IPS-18c (cell line): Measurements from ENCODE around the gene CTNNA3.

Source experiments
- H3K4me3 ChIP-seq: 2 replicates; pipeline ENCODE4 v1.7.0; 2013; ENCODE audit warnings: low read depth, mild to moderate bottlenecking, low read length, moderate library complexity; ENCODE audit not compliant: insufficient read depth
- H3K9me3 ChIP-seq: one replicate; pipeline ENCODE4 v1.6.1; 2013; ENCODE audit warnings: mild to moderate bottlenecking, low read length, moderate library complexity; ENCODE audit not compliant: control insufficient read depth, insufficient read depth

The CTNNA3 gene

DNA sequence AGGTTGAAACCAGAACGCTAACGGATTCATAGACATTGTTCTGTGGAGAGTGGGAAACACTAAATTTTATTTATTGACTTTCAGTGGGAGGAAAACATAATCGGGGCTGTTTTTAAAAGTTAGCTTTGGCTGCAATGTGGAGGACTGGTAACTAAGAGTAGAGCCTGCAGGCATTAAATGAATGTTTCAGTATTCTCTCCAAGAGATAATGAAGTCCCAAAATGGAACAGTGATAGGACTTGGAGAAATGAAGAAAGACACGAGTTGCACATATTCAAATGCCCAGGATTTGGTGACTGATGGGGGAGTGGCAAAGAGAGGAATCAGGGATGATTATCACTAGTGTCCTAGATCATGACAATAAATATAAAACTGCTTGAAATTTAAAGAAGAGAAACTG is 1130.0 kb downstream of the CTNNA3 start:
- no peak overlapping the region for H3K4me3 ChIP-seq
- no peaks in the 10 kb centered on the region for H3K9me3 ChIP-seq

DNA sequence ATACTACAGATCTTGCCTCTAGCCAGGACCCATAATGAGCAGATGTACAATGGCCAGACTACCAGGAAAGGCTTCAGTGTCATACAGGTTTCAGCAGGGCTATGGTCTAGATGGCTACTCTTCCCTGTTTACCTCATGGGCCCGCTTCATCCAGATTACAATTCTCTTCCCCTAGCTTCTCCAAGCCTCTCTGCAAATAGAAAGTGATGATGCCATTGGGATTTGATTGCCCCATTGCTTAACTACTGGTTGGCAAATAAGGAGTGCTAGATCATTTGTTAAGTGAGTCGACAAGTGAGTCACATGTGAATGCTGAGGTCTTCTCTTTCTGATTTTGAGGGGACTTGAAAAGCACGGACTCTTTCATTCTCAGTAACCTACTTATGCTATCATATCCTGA is 1131.7 kb downstream of the CTNNA3 start:
- Histone ChIP-seq H3K4me3 (no peak overlapping the region), H3K9me3 (no peaks in the 10 kb centered on the region)

DNA sequence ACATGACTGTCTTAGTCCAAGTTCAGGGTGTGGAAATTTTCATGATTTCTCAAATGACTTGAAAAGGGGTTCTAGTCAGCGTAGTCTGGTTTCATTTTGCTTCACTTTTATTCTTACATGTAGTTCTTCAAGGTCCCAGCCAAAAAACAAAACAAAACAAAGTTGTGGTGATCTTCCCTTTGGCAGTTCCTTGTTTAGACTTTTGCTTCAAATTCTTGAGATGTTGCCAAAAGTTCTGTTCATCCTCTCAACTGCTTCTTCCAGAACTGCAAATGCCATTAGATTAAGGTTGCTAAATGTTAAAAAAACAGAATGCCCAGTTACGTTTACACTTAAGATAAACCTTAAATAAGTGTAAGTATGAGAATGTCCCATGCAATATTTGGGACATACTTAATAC is 1140.9 kb downstream of the CTNNA3 start:
- no peaks in the 10 kb centered on the region for H3K9me3 ChIP-seq

DNA sequence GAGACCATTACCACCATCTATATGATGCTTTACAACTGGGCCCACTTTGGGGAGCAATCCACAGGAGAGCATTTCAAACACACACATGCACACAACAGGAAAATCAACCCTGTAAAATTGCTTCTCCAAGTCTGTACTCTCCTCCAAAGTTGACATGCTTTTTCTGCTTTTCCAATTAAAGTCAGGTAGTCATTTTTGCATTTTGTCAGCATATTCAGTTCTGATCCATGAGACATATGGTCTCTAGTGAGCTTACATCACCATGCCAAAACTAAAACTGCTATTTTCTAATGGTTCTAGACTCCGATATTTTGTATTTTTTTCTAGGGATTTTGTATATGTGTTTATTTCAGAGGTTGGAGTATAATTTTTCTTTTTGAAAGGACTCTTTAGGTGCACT is 1143.7 kb downstream of the CTNNA3 start:
- H3K9me3 ChIP-seq, result no peaks in the 10 kb centered on the region

More for the DNA sequence above, 1140.9 kb downstream of the CTNNA3 start:
- H3K4me3 ChIP-seq, result no peak overlapping the region

DNA sequence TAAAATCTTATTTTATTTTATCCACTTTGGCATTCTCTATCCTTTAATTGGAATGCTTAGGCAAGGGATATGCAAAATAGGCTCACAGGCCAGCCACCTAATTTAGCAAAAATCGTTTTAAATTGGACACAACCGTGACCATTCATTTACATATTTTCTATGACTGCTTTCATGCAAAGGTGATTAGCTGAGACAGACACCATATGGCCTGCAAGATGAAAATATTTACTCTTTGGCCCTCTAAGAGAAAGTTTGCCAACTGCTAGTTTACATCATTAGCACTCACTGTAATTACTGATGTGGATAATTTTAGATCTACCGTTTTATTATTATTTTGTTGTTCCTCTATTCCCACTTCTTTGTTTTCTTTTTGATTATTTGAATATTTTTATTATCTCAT is 1145.6 kb downstream of the CTNNA3 start:
- no peaks in the 10 kb centered on the region for H3K9me3 ChIP-seq

More for the DNA sequence above, 1143.7 kb downstream of the CTNNA3 start:
- no peak overlapping the region for H3K4me3 ChIP-seq

DNA sequence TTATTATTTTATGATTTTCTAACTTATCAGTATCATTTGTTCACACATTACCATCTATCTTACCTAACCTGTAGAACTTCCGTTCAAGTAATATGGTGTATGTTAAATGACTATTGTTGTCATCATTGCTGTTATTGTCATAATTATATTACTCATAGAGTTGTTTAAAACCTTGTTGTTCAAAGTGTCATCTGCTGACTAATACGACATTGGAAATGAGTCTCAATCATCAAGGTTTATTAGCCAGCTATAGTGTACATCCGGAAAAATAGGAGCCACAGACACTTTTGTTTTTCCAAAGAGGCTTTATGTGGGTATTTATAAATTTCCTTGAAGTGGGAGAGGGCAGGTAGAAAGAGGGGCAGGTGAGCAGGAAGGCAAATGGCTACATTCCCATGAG is 1157.1 kb downstream of the CTNNA3 start:
- H3K4me3 ChIP-seq, result no peak overlapping the region
- H3K9me3 ChIP-seq, result no peaks in the 10 kb centered on the region

More for the DNA sequence above, 1145.6 kb downstream of the CTNNA3 start:
- H3K4me3 ChIP-seq, result no peak overlapping the region

DNA sequence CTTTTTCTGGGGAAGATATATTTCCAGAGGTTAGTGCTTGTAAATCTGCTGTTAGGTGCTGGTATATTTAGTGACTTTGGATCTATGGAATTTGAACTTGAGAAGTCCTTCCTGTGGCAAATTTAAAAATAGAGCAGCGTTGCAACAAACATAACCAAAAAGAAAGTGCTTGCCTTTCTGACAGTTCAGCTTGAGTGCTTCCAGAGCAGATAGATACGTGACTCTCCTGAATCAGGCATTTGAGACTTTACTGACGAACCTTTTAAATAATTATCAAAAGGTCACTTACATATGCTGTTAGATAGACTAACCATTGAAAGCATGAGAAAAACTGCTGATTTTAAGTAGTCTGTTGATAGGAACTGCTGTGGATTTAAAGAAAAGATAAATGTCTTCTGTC is 1157.6 kb downstream of the CTNNA3 start:
- Histone ChIP-seq H3K4me3 (no peak overlapping the region), H3K9me3 (no peaks in the 10 kb centered on the region)

DNA sequence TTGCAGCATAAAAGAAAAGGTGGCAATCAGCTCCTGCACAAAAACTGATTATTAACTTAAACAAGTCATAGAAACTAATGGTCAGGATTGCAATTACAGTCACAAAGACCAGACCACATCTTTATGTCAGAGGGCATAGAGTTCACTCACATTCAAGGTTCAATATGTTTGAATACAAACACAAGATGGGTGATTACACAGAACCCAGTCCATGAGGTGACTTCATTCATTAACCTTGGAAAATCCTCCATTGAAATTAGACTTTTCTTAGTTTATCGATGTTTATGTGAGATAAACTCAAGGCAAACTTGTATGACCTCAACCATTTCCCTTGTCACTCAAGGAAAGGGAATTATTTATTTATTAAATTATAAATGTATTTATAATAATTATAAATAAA is 1158.8 kb downstream of the CTNNA3 start:
- H3K4me3 ChIP-seq, result no peak overlapping the region
- no peaks in the 10 kb centered on the region for H3K9me3 ChIP-seq

DNA sequence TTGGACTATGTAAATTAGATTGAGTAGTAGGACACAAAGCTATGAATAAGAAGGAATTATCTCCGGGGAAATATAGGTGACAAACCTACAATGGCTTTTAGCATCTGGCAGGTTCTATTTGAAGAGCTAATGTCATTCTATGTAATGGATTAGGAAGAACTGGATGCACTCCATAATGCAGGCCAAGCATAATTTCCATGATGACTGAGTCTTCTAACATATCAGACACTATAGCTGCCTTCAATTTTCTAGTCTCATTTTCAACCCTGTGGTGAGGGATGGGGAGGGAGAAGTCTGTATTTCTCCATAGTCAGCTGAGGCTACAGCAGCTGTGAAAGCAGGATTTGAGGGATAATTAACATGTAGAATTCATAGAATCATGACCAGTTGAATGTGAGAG is 1160.6 kb downstream of the CTNNA3 start:
- no peak overlapping the region for H3K4me3 ChIP-seq
- H3K9me3 ChIP-seq, result no peaks in the 10 kb centered on the region

DNA sequence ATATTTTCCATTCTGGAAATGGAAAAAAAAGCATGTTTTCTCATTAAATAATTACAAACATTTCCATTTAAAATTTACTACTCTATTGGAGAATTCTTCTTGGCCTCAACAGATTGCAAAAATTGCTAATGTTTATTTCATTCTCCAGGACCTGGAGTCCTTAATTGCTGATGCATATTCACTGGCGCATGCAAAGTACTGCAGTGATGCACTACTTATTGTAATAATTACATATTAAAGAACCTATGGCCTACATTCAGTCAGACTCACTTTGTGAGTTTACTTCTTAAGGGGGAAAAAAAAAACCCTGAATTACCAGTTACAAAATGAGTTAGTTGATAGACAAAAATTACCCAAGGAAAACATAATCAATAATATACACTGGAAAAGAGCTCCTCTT is 1161.1 kb downstream of the CTNNA3 start:
- Histone ChIP-seq H3K4me3 (no peak overlapping the region), H3K9me3 (no peaks in the 10 kb centered on the region)

DNA sequence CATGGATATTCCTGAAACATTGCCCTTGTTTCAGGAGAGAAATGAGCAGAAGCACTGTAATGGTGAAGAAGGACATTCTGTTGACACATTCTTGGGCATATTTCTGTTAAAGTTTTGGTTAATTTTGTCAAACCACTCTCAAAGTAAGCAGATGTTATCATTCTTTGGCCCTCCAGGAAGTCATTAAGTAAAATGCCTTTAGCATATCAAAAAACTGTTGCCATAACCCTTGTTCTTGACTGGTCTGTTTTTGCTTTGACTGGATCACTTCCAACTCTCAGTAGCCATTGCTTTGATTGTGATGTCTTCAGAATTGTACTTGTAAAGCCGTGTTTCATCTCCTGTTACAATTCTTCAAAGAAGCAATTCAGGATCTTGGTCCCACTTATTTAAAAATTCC is 1174.5 kb downstream of the CTNNA3 start:
- Histone ChIP-seq H3K9me3 (no peaks in the 10 kb centered on the region), H3K4me3 (no peak overlapping the region)

DNA sequence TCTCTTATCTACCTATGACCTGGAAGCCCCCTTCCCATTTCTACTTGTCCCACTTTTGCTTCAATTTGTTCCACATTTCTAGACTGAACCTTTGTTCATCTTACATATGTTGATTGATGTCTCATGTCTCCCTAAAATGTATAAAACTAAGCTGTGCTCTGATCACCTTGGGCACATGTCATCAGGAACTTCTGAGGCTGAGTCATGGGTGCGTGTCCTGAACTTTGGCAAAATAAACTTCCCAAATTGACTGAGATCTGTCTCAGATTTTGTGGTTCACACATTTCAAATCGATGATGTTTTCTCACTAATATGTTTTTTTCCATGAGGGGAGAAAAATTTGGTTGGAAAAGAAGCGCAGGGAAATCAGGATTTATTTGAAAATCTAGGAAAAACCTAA is 1176.4 kb downstream of the CTNNA3 start:
- Histone ChIP-seq H3K4me3 (no peak overlapping the region), H3K9me3 (no peaks in the 10 kb centered on the region)

DNA sequence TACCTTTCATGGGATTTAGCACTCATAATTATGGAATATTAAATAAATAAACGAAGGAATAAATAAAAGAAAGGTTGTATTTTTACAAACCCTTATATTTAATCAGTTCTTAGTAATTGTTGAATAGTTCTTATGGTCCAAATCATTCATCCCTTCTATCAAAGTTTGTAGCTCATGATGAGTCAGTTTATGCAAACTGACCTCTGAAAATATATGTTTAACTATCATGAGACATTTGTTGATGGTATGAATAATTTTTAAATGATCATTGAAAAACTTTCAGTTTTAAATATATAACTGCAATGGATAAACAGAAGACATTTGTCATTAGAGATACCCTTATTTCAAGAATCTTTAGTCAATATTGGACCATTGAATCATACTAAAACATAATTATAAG is 1181.3 kb downstream of the CTNNA3 start:
- no peak overlapping the region for H3K4me3 ChIP-seq
- H3K9me3 ChIP-seq, result no peaks in the 10 kb centered on the region

DNA sequence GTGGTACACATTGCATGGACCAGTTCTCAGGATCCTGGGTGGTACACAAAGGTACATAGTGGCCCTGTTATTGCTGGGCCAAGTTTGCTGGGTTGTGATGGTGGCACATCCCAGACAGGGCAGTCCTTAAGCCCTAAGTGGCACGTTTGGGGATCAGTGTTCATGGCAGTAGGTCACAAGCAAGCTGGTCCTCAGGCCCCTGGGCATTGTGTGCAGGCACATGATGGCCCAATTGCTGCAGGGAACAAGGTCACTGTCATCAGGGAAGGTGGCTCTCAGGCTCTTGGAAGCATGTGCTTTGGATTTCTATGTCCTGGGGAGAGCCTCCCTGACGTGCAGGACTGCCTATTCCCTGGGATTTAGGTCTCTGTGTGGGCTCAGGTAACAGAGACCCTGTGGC is 1182.5 kb downstream of the CTNNA3 start:
- no peaks in the 10 kb centered on the region for H3K9me3 ChIP-seq
- no peak overlapping the region for H3K4me3 ChIP-seq

DNA sequence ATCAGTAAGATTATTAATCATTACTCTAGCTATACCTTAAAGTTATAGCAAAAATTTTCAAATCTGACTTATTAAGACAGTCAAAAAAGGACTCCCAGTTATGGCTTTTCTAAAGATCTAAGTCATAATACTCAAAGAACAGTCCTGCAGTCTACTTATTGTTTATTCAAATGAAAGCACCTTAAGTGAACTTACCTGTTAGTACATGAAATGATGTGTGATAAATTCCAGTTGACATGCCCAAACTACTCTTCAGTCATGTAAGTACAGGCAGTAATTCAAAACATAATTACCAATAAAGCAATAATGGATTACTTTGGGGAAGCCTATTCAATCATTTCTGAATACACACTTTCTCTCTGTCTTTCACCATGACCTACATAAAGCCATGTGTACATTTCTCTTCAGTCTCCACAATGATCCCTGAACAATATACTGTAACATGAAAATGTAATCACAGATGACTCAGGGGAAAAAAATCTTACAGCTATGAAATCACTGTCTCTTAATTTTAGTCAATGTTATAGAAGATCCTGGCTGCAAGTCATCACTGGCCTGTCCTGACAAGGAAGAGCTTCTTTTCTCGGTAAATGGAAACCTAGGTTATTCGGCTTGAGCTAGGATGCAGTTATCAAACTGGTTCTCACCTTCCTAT is 1190.9 kb downstream of the CTNNA3 start:
- H3K4me3 ChIP-seq, result no peak overlapping the region
- no peaks in the 10 kb centered on the region for H3K9me3 ChIP-seq

DNA sequence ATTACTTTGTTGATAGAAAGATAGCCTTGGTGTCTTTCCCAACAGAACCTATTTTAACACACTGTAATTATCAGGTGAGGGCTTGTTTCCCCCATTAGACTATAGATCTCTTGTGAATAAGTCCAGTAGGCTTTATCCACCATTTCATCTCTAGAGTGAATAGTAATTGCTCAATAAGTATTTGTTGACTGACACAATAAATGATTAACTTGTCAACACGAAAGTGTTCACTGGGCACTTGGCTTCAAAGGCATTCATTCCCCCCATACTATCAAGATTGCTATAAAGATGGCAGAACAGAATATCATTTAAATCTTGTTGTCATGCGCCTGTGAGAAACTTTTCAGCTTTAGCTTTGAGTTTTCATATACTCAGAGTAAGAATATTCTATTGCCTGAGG is 1194.6 kb downstream of the CTNNA3 start:
- H3K9me3 ChIP-seq, result no peaks in the 10 kb centered on the region

DNA sequence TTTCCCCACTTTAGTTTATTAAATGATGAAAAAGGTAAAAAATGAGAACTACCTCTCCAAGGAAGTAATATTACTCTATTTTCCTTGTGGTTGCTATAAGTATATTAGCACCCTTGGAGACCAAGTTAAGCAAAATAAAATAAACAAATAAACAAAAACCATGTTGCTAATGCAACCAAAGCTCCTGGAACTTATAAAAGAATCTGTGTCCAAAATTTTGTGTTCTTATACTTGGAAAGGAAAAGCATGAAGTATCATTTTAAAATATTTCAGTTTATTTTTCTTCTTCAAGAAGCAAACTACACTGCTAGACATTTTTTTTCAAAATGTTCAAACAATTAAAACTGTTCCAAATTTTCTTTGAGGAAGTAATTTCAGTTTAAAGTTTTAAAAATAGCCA is 1212.0 kb downstream of the CTNNA3 start:
- H3K4me3 ChIP-seq, result no peak overlapping the region
- no peaks in the 10 kb centered on the region for H3K9me3 ChIP-seq

More for the DNA sequence above, 1194.6 kb downstream of the CTNNA3 start:
- H3K4me3 ChIP-seq, result no peak overlapping the region

DNA sequence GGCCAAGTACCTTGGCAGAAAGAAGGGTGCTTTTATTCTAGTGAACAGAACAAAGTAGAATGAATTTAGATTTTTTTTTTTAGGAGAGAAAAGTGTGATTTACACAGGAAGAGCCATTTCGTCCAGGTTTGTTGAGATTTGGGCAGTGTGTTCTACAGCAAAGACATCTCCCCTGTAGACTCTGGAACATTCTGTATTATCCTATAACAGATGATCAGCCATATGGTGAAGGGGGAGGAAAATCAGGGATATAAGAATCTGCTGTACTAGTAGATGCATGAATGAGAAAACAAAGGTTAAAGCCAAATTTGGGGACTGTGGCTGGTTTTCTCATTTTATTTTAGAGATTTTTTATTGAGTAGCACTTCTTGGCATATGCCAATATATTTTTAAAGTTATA is 1223.8 kb downstream of the CTNNA3 start:
- Histone ChIP-seq H3K4me3 (no peak overlapping the region), H3K9me3 (no peaks in the 10 kb centered on the region)

DNA sequence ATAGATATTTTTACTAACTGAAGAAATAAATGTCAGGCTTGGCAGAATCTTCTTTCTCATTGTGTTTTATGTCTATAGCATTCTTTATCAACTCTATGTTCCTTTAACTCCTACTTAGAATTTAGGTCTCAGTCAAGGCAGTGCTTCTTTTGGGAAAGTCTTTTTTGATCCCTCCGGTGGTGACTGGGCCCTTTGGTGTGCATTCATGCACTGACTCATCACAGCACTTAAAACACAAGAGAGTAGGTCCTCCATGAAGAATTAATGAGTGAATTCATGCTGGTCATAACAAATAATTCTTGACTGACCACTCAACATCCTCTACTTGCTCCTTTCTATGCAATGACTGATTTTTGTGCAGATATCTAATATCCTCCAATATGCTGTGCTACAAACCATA is 1229.0 kb downstream of the CTNNA3 start:
- Histone ChIP-seq H3K9me3 (peaks cover 2% of the 10 kb centered on the region), H3K4me3 (no peak overlapping the region)
